Thymus (tissue), 11 donors: ENCODE measurements around the gene MCM6. TPM values are rescaled to one million over a fixed set of nuclear protein-coding genes. Genes with fewer than 3 reads are reported as not detected.
"Not testable (repeated sequence)": the region's sequence is repeated elsewhere in the genome, so short reads cannot be mapped to it uniquely, and the experiment has no call there.

Experiments
- DNase-seq, 9 donors: peaks; one replicate each; pipeline ENCODE4 v3.0.0-alpha.2; 2013; ENCODE audit warnings: low spot score in 9 of 9, low read depth in 6 of 9, missing footprints in 1 of 9
- H3K27ac ChIP-seq, 2 donors: one replicate each; pipeline ENCODE4 v1.5.1; 2013; ENCODE audit warnings: control low read depth in 1 of 2, low read depth in 1 of 2, low read length in 1 of 2, mild to moderate bottlenecking in 1 of 2, moderate library complexity in 1 of 2
- H3K27me3 ChIP-seq, 2 donors: one replicate each; pipeline ENCODE4 v1.5.1; 2013; ENCODE audit warnings: low read length in 1 of 2; ENCODE audit not compliant: control insufficient read depth in 2 of 2, insufficient read depth in 1 of 2
- H3K36me3 ChIP-seq, 2 donors: one replicate each; pipeline ENCODE4 v1.5.1; 2013; ENCODE audit warnings: low read length in 1 of 2, mild to moderate bottlenecking in 1 of 2, moderate library complexity in 1 of 2; ENCODE audit not compliant: control insufficient read depth in 2 of 2, insufficient read depth in 2 of 2
- H3K4me1 ChIP-seq, 2 donors: one replicate each; pipeline ENCODE4 v1.5.1; 2013; ENCODE audit warnings: low read length in 2 of 2; ENCODE audit not compliant: control insufficient read depth in 2 of 2, insufficient read depth in 2 of 2
- H3K4me3 ChIP-seq, 2 donors: one replicate each; pipeline ENCODE4 v1.5.1; 2013; ENCODE audit warnings: low read length in 2 of 2, control low read depth in 1 of 2, mild to moderate bottlenecking in 1 of 2
- H3K9me3 ChIP-seq, 2 donors: one replicate each; pipeline ENCODE4 v1.5.1; 2013; ENCODE audit warnings: low read length in 1 of 2, mild to moderate bottlenecking in 1 of 2; ENCODE audit not compliant: control insufficient read depth in 2 of 2, insufficient read depth in 1 of 2
- whole genome bisulfite sequencing: extraction: QIAGEN DNeasy Blood & Tissue Kit; methylation state at CpG from one replicate; pipeline ENCODE4 v1.1.7; 2013; 5-methylcytosine and 5-hydroxymethylcytosine counted together
- polyA plus RNA-seq: library from polyadenylated mRNA; stranded (reverse); fragments of 200-250 nt; gene quantifications from one replicate; pipeline ENCODE4 v1.2.3, GENCODE V29; 2013
- total RNA-seq: library from RNA; stranded (reverse); fragments of 120-200 nt; gene quantifications from one replicate; pipeline ENCODE4 v1.2.4, GENCODE V29; 2013
- donor health status: healthy.

Gene MCM6
- total and polyA plus RNA-seq, 2 donors: 19.5 to 52.4 TPM

DNA sequence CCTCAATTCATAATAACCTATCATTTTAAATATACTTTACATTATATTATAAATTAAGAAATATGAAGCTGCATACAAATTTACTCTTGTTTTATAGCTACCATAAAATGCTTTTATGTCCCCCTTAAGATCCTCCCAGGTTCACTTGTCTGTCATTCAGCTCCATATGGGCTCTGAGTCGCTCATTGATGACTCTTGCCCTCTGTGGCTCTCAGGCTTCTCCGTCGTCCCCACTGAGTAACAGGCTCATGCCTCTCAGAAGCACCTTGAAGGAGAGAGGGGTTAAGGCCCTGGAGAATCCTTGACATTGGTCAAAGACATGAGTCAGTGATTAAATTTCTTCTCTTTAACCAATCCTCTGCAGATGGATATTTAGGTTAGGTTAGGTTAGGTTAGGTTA, 6.2 kb upstream of the MCM6 start:
- Histone ChIP-seq H3K9me3 (peaks cover 0 to 2% of the 10 kb centered on the region in 2 donors), H3K36me3 (no peaks in the 10 kb centered on the region), H3K27me3 (no peaks in the 10 kb centered on the region), H3K4me1 (peaks cover 0 to 3% of the 10 kb centered on the region in 2 donors), H3K4me3 (no peak overlapping the region), H3K27ac (no peak overlapping the region)
- 96% methylated on average over 3 of the region's 3 CpGs for WGBS
- DNase-seq: no peak

DNA sequence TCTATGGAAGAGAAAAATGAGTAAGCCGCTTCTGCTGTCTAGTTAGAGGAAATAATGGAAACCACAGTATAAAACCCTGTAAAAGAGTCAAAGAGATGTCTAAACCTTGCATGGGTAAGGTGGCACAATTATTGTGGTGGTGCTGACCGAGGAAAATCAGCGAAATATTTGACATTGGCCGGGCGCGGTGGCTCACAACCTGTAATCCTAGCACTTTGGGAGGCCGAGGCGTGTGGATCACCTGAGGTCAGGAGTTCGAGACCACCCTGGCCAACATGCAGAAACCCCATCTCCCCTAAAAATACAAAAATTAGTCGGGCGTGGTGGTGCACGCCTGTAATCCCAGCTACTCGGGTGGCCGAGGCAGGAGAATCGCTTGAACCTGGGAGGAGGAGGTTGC, 527 bp upstream of the MCM6 start:
- H3K27me3 ChIP-seq, H3K9me3 ChIP-seq, H3K27ac ChIP-seq, DNase-seq: not testable (repeated sequence)
- H3K36me3 ChIP-seq: peaks cover 7 to 14% of the 10 kb centered on the region in 2 donors
- WGBS: 86% methylated on average over 15 of the region's 15 CpGs
- H3K4me1 ChIP-seq: peaks cover 17 to 22% of the 10 kb centered on the region in 2 donors
- peak overlapping the region; percentile 84 to 85 for H3K4me3 ChIP-seq

DNA sequence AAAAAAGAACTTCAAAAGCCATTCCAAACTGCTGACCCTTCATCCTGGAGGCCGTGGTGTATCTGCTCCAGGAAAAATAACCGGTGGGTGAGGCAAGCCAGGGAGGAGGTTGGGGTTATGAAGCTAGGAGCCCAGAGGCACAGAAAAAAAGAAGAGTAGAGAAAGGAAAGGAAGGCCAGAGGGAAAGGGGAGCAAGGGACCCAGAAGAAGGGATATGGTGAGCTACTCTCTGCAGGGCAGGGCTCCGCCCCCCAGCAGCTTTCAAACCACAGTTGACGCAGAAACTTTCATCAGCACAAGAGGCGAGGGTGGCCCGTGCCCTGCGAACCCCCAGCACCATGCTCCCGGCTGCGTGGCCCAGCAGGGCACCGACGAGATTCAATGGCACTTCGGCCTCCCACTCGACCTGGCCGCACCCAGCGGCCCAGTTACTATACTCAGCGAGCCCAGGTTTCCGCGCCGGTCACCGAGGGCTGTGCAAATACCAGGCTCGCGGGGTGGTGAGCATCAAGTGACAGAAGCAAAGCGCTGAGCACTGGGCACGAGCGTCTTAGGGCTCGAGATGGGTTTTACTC, 665 bp downstream of the MCM6 start:
- Histone ChIP-seq H3K27me3 (no peaks in the 10 kb centered on the region), H3K4me1 (peaks cover 17 to 22% of the 10 kb centered on the region in 2 donors), H3K27ac (peak overlapping the region; percentile 86 to 94), H3K4me3 (peak overlapping the region; percentile 84 to 85), H3K36me3 (peaks cover 17 to 25% of the 10 kb centered on the region in 2 donors), H3K9me3 (no peaks in the 10 kb centered on the region)
- 3% methylated on average over 26 of the region's 26 CpGs for WGBS
- peak; percentile 27 to 85 (median 65) for DNase-seq

DNA sequence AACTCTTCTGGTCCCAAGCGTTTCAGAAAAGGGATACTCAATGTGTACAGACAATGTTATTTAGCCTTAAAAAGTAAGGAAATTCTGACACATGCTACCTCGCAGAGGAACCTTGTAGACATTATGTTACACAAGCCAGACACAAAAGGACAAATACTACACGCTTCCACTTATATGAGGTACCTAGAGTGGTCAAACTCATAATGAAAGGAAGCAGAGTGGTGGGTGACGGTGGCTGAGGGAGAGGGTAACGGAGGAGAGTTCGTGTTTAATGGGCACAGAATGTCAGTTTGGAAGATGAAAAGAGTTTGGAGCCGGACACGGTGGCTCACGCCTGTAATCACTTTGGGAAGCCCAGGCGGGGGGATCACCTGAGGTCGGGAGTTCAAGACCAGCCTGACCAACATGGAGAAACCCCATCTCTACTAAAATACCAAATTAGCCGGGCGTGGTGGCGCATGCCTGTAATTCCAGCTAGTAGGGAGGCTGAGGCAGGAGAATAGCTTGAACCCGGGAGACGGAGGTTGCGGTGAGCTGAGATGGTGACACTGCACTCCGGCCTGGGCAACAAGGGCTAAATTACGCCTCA, 1.4 kb downstream of the MCM6 start:
- 87% methylated on average over 19 of the region's 19 CpGs for WGBS
- Histone ChIP-seq H3K4me3 (peak overlapping the region; percentile 84 to 85), H3K36me3 (peaks cover 20 to 32% of the 10 kb centered on the region in 2 donors), H3K4me1 (peaks cover 17 to 22% of the 10 kb centered on the region in 2 donors), H3K27me3 (no peaks in the 10 kb centered on the region), H3K27ac (no peak overlapping the region), H3K9me3 (no peaks in the 10 kb centered on the region)
- no peak for DNase-seq

DNA sequence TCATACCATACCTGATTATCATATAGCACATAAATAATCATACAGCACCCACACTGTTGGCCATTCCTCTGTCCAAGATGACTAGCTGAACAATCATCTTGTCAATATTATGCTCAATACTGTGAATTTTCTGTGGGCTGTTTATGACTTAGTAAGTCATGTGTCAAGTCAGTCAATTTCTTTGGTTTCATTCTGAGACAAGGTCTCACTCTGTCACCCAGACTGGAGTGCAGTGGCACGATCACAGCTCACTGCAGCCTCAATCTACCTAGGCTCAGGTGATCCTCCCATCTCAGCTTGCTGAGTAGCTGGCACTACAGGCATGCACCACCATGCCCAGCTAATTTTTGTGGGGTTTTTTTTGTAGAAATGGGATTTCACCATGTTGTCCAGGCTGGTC, 5.7 kb downstream of the MCM6 start:
- Histone ChIP-seq H3K4me1 (peaks cover 18 to 21% of the 10 kb centered on the region in 2 donors), H3K27ac (no peak overlapping the region), H3K27me3 (no peaks in the 10 kb centered on the region), H3K4me3 (no peak overlapping the region), H3K36me3 (peaks cover 34 to 67% of the 10 kb centered on the region in 2 donors), H3K9me3 (no peaks in the 10 kb centered on the region)
- DNase-seq: no peak
- 98% methylated on average over 1 of the region's 1 CpG for WGBS

DNA sequence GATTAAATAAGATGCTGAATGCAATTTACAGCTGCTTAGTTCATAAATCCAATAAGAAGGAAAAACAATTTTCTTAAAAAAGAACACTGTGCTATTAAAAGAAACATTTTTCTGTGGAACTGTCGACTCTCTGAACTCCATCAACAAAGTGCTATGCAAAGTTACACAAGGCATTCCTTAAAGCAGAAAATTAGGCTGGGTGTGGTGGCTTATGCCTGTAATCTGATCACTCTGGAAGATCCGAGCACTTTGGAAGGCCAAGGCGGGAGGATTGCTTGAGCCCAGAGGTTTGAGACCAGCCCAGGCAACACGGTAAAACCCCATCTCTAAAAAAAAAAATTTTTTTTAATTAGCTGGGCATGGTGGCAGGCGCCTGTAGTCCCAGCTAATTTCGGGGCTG, 13.0 kb downstream of the MCM6 start:
- 97% methylated on average over 6 of the region's 6 CpGs for WGBS
- Histone ChIP-seq H3K4me3 (no peak overlapping the region), H3K9me3 (no peaks in the 10 kb centered on the region), H3K27ac (no peak overlapping the region), H3K36me3 (peaks cover 36 to 85% of the 10 kb centered on the region in 2 donors), H3K27me3 (no peaks in the 10 kb centered on the region), H3K4me1 (peaks cover 5% of the 10 kb centered on the region in 2 donors)
- DNase-seq: no peak

DNA sequence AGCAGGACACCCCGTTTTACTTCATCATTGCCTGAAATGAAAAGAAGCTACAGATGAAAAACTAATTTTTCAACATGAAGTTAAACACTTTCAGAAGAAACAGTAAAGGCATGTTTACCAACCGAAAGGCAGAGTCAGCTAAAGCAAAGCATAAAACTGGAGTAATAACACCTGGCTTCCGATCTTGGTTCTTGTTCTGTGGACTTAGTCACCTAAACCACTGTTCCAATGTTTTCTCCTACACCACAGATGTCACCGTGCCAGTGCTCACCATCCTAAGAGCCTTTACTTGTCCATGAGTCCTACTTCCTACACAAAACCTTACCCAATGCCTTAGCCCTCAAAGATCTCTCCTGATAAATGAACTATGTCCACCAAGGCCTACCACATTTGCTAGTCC, 13.5 kb downstream of the MCM6 start:
- H3K27ac ChIP-seq: no peak overlapping the region
- no peaks in the 10 kb centered on the region for H3K9me3 ChIP-seq
- 95% methylated on average over 4 of the region's 4 CpGs for whole genome bisulfite sequencing
- H3K4me1 ChIP-seq: peaks cover 5% of the 10 kb centered on the region in 2 donors
- peaks cover 41 to 85% of the 10 kb centered on the region in 2 donors for H3K36me3 ChIP-seq
- no peaks in the 10 kb centered on the region for H3K27me3 ChIP-seq
- DNase-seq: no peak
- H3K4me3 ChIP-seq: no peak overlapping the region

DNA sequence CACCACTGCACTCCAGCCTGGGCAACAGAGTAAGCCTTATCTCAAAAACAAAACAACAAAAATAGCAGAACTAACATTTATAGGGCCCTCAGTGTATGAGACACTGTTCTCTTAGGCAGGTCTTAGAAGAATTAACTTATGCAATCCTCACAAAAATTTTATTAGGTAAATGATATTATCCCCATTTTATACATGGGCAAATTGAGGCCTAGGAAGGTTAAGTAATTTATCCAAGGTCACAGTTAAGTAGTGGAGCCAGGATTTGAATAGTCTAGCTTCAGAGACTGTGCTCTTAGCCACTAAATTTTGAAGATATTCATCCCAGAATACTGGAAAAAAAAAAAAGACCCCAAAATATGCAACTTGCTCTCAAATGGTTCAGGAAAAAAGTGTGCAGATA, 22.8 kb downstream of the MCM6 start:
- no peak overlapping the region for H3K27ac ChIP-seq
- DNase-seq: no peak
- H3K27me3 ChIP-seq: no peaks in the 10 kb centered on the region
- peaks cover 40 to 75% of the 10 kb centered on the region in 2 donors for H3K36me3 ChIP-seq
- H3K4me1 ChIP-seq: no peaks in the 10 kb centered on the region
- no peaks in the 10 kb centered on the region for H3K9me3 ChIP-seq
- H3K4me3 ChIP-seq: no peak overlapping the region

DNA sequence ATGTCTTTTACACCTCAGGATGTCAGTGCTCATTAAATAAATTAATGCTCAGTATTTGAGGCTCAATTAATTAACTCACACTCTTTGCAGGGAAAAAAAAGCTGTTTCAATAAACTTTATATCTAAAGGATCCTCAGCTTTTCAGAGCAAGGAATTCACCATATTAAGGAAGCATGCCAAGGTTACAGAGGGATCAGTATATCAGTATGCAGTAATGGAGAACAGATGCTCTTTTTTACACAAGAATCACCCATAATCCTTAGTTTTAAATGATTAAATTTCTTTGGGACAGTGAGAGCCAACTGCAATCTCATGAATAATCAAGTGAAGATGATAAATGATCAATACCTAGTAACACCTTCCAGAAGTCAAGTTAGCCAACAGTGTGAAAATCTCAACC, 24.4 kb downstream of the MCM6 start:
- DNase-seq: no peak
- H3K27me3 ChIP-seq: no peaks in the 10 kb centered on the region
- H3K4me3 ChIP-seq: no peak overlapping the region
- peaks cover 36 to 77% of the 10 kb centered on the region in 2 donors for H3K36me3 ChIP-seq
- H3K9me3 ChIP-seq: no peaks in the 10 kb centered on the region
- H3K4me1 ChIP-seq: no peaks in the 10 kb centered on the region
- no peak overlapping the region for H3K27ac ChIP-seq
